GM12865 (cell line): ENCODE data around the gene FGF14.

Source experiments
- DNase-seq: peaks from one replicate; pipeline ENCODE4 v3.0.0; 2010; ENCODE audit warnings: low read depth
- H3K4me3 ChIP-seq: 2 replicates; pipeline ENCODE4 v1.5.1; 2011; ENCODE audit warnings: mild to moderate bottlenecking, low read depth, low read length, control low read depth
- CTCF ChIP-seq: IDR thresholded peaks from 2 replicates; pipeline ENCODE4 v1.5.1; 2011; ENCODE audit warnings: low read length, control low read depth, low read depth, inconsistent platforms; ENCODE audit not compliant: insufficient read depth; ENCODE audit errors: missing control alignments

The FGF14 gene

GRCh38 chr13:102244607-102245227 is 157.1 kb downstream of the FGF14 start:
- TF ChIP-seq CTCF = no peak
- H3K4me3 ChIP-seq = no peak overlapping the region
- no peak for DNase-seq

GRCh38 chr13:102240110-102240509 is 161.7 kb downstream of the FGF14 start:
- no peak for TF ChIP-seq CTCF
- DNase-seq = no peak
- no peak overlapping the region for H3K4me3 ChIP-seq

- no peak for DNase-seq
- no peak for TF ChIP-seq CTCF
- no peak overlapping the region for H3K4me3 ChIP-seq
Measured at GRCh38 chr13:102237230-102237629, 164.6 kb downstream of the FGF14 start.

GRCh38 chr13:102236830-102237229 is 165.0 kb downstream of the FGF14 start:
- TF ChIP-seq CTCF = no peak
- no peak overlapping the region for H3K4me3 ChIP-seq

GRCh38 chr13:102236341-102236740 is 165.5 kb downstream of the FGF14 start:
- TF ChIP-seq CTCF = no peak
- no peak for DNase-seq

More at GRCh38 chr13:102236830-102237229, 165.0 kb downstream of the FGF14 start:
- no peak for DNase-seq

GRCh38 chr13:102235689-102236088 is 166.2 kb downstream of the FGF14 start:
- H3K4me3 ChIP-seq = no peak overlapping the region
- TF ChIP-seq CTCF = no peak
- no peak for DNase-seq

More at GRCh38 chr13:102236341-102236740, 165.5 kb downstream of the FGF14 start:
- H3K4me3 ChIP-seq = no peak overlapping the region

- DNase-seq = no peak
- H3K4me3 ChIP-seq = no peak overlapping the region
- no peak for TF ChIP-seq CTCF
Measured at GRCh38 chr13:102234618-102235017, 167.2 kb downstream of the FGF14 start.
